Vagina (tissue), 2 donors: ENCODE measurements around the gene APOL6. TPM values are rescaled to one million over a fixed set of nuclear protein-coding genes. Genes with fewer than 3 reads are reported as not detected.

ENCODE experiments used
- DNase-seq, 2 donors: peaks; one replicate each; pipeline ENCODE4 v3.0.0-alpha.2; 2017; ENCODE audit errors: extremely low spot score in 2 of 2
- H3K27ac ChIP-seq: fragments of 200-600 bp; sonication (generic); one replicate; pipeline ENCODE4 v1.5.1; 2019
- H3K27me3 ChIP-seq: fragments of 200-600 bp; sonication (generic); one replicate; pipeline ENCODE4 v1.5.1; 2019
- H3K36me3 ChIP-seq, 2 donors: fragments of 200-600 bp; sonication (generic); one replicate each; pipeline ENCODE4 v1.5.1; 2017 to 2019
- H3K4me1 ChIP-seq: fragments of 200-600 bp; sonication (generic); one replicate; pipeline ENCODE4 v1.5.1; 2019
- H3K4me3 ChIP-seq, 2 donors: fragments of 200-600 bp; sonication (generic); 1 replicate in 1 of 2; 2 replicates in 1 of 2; pipeline ENCODE4 v1.5.1; 2016 to 2019
- H3K9me3 ChIP-seq: fragments of 200-600 bp; sonication (generic); one replicate; pipeline ENCODE4 v1.5.1; 2019
- POLR2A ChIP-seq, 2 donors: fragments of 450-650 bp; IDR thresholded peaks; one replicate each; pipeline ENCODE4 v1.6.1; 2017; ENCODE audit warnings: antibody characterized with exemption in 2 of 2, mild to moderate bottlenecking in 2 of 2, moderate library complexity in 2 of 2
- POLR2AphosphoS5 ChIP-seq, 2 donors: sonication (generic); formaldehyde crosslinking; IDR thresholded peaks; one replicate each; pipeline ENCODE4 v1.9.0; 2017; ENCODE audit warnings: antibody characterized with exemption in 2 of 2, mild to moderate bottlenecking in 2 of 2, low read depth in 1 of 2; ENCODE audit not compliant: insufficient read depth in 1 of 2
- intact Hi-C: fragments of 100-400 bp; cut with DNase I; formaldehyde crosslinking; loops from one replicate; pipeline ENCODE4 v1.15.1; 2023
- total RNA-seq: library from RNA; depleted of rRNA; stranded (reverse); fragments of >200 nt; gene quantifications from one replicate; pipeline ENCODE4 v1.2.3, GENCODE V29; 2016
- TF ChIP-seq, protein P1 (sequence below), 3 experiments: fragments of 450-650 bp in 2 of 3; fragments of 200-600 bp in 1 of 3; sonication (generic) in 1 of 3; IDR thresholded peaks; one replicate each; pipeline ENCODE4 v1.5.1; 2017 to 2019; ENCODE audit warnings: antibody characterized with exemption in 3 of 3, mild to moderate bottlenecking in 2 of 3, moderate library complexity in 2 of 3

APOL6 gene
- total RNA-seq, 1 donor from 2014 or later = 11.5 TPM

DNA sequence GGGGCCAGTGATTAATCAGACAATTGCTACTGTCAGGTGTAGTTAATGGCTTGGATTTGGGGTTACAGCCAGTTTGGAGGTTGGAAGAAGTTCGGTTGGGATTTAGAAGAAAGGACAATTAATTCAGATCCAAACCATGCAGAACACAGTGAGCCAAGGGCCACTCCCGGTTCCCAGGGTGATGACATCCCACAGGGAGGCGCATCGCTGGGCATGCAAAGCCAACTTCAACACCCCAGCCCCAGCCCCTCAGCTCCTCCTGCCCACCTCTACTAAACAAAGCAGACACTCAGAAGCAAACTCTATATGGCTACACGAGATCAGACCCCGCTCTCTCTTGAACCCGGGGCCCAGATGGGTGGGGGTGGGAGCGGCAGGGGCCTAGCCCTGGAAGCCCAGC, 41.3 kb upstream of the APOL6 start:
- H3K4me1 ChIP-seq = no peaks in the 10 kb centered on the region
- no peak overlapping the region for H3K27ac ChIP-seq
- no peak for DNase-seq
- H3K36me3 ChIP-seq = no peaks in the 10 kb centered on the region
- H3K4me3 ChIP-seq = no peak overlapping the region
- TF ChIP-seq, protein P1, sequence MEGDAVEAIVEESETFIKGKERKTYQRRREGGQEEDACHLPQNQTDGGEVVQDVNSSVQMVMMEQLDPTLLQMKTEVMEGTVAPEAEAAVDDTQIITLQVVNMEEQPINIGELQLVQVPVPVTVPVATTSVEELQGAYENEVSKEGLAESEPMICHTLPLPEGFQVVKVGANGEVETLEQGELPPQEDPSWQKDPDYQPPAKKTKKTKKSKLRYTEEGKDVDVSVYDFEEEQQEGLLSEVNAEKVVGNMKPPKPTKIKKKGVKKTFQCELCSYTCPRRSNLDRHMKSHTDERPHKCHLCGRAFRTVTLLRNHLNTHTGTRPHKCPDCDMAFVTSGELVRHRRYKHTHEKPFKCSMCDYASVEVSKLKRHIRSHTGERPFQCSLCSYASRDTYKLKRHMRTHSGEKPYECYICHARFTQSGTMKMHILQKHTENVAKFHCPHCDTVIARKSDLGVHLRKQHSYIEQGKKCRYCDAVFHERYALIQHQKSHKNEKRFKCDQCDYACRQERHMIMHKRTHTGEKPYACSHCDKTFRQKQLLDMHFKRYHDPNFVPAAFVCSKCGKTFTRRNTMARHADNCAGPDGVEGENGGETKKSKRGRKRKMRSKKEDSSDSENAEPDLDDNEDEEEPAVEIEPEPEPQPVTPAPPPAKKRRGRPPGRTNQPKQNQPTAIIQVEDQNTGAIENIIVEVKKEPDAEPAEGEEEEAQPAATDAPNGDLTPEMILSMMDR (IDR thresholded peaks at IDR 0.05) = no peak
- no peak for TF ChIP-seq POLR2AphosphoS5 (IDR thresholded peaks at IDR 0.05; ENCODE audit: insufficient read depth in 1 of 2, low read depth in 1 of 2)
- TF ChIP-seq POLR2A (IDR thresholded peaks at IDR 0.05) = no peak
- H3K9me3 ChIP-seq = no peaks in the 10 kb centered on the region
- intact Hi-C loops = no loop called here
- no peaks in the 10 kb centered on the region for H3K27me3 ChIP-seq

DNA sequence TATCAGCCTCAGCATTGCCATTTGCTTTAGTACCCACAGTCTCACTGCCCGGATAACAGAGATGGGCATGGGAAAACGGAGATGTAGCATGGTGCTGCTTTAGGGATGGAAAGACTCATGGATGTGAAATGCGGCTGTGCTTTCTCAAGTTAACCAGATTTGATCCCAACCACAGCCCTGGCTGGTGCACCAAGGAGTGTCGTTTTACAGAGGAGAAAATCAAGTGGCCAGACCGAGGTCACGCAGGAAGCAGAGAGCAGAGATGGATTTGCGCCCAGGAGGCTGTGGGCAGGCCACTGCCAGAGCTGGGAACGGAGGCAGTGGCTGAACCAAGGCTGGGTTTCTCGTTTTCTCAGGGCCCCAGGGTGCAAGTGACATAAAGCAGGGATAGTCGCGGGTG, 40.2 kb upstream of the APOL6 start:
- no peak overlapping the region for H3K27ac ChIP-seq
- no peaks in the 10 kb centered on the region for H3K4me1 ChIP-seq
- TF ChIP-seq, protein P1 (IDR thresholded peaks at IDR 0.05) = no peak
- TF ChIP-seq POLR2AphosphoS5 (IDR thresholded peaks at IDR 0.05; ENCODE audit: insufficient read depth in 1 of 2, low read depth in 1 of 2) = no peak
- no peaks in the 10 kb centered on the region for H3K27me3 ChIP-seq
- intact Hi-C loops = no loop called here
- H3K9me3 ChIP-seq = no peaks in the 10 kb centered on the region
- no peak overlapping the region for H3K4me3 ChIP-seq
- DNase-seq = no peak
- no peaks in the 10 kb centered on the region for H3K36me3 ChIP-seq

DNA sequence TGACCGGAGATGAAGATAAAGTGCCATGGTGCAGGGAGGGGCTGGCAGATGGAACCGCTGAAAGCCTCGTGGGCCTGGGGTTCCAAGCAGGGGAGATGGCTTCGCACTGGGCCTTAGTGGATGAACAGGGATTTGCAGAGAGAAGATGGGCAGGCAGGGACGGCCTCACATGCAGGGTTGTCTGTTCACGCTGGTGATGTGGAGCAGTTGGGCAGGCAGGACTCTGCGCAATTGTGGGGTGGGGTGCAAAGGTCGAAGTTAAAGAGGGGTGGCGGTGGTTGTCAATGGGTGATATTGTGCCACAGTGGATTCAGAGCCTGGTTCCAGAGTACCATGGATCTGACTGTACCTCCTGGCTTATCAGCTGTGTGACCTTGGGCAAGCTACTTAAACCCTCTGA, 39.0 kb upstream of the APOL6 start:
- no peak for TF ChIP-seq POLR2AphosphoS5 (IDR thresholded peaks at IDR 0.05; ENCODE audit: insufficient read depth in 1 of 2, low read depth in 1 of 2)
- TF ChIP-seq POLR2A (IDR thresholded peaks at IDR 0.05) = no peak
- Histone ChIP-seq H3K36me3 (no peaks in the 10 kb centered on the region), H3K4me1 (no peaks in the 10 kb centered on the region), H3K27me3 (no peaks in the 10 kb centered on the region), H3K27ac (no peak overlapping the region), H3K4me3 (no peak overlapping the region), H3K9me3 (no peaks in the 10 kb centered on the region)
- DNase-seq = no peak
- intact Hi-C loops = no loop called here

DNA sequence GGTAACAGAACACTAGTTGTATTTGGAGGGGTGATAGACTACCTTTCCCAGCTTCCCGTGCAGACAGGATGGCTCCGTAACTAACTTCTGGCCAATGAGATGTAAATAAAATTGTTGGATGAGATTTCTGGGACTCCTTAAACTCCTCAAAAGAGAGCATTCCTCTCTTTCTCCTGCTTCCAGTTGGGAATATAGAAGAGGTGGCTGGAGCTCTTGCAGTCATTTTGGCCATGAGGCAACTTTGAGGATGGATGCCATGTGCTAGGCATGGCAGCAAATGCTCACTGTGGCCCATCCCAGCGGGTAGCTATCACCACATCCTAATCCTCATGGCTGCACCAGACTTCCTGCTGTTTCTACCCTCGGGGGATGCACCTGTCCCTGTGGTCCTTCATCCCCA, 38.5 kb upstream of the APOL6 start:
- intact Hi-C loops = no loop called here
- Histone ChIP-seq H3K9me3 (no peaks in the 10 kb centered on the region), H3K4me1 (no peaks in the 10 kb centered on the region), H3K27ac (no peak overlapping the region), H3K4me3 (no peak overlapping the region), H3K27me3 (no peaks in the 10 kb centered on the region), H3K36me3 (no peaks in the 10 kb centered on the region)
- TF ChIP-seq POLR2AphosphoS5 (IDR thresholded peaks at IDR 0.05; ENCODE audit: insufficient read depth in 1 of 2, low read depth in 1 of 2) (no peak), POLR2A (IDR thresholded peaks at IDR 0.05) (no peak)
- TF ChIP-seq, protein P1 (IDR thresholded peaks at IDR 0.05) = no peak
- no peak for DNase-seq

DNA sequence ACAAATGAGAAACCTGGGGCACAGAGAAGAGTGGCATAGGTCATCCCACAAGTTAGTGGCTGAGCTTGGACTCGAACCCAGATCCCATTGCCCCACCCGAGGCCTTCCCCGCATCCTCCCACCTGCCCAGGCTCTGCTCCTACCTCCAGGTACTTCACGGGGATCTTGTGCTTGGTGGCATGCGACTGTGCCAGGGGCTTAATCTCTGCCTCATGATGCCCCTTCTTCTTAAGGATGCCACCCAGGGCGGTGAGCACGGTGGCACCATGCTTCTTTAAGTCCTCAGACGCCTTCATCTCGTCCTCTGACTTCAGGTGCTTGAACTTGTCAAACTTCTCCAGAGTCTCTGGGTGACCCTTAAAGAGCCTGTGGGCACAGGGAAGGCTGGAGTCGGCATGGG, 37.5 kb upstream of the APOL6 start:
- Histone ChIP-seq H3K4me3 (no peak overlapping the region), H3K4me1 (no peaks in the 10 kb centered on the region), H3K27me3 (no peaks in the 10 kb centered on the region), H3K27ac (no peak overlapping the region), H3K9me3 (no peaks in the 10 kb centered on the region), H3K36me3 (no peaks in the 10 kb centered on the region)
- DNase-seq = no peak
- intact Hi-C loops = no loop called here
- TF ChIP-seq POLR2A (IDR thresholded peaks at IDR 0.05) = no peak
- TF ChIP-seq POLR2AphosphoS5 (IDR thresholded peaks at IDR 0.05; ENCODE audit: insufficient read depth in 1 of 2, low read depth in 1 of 2) = no peak
- TF ChIP-seq, protein P1 (IDR thresholded peaks at IDR 0.05) = no peak
